ENCODE results near the gene TTC7B.

TTC7B gene

DNA sequence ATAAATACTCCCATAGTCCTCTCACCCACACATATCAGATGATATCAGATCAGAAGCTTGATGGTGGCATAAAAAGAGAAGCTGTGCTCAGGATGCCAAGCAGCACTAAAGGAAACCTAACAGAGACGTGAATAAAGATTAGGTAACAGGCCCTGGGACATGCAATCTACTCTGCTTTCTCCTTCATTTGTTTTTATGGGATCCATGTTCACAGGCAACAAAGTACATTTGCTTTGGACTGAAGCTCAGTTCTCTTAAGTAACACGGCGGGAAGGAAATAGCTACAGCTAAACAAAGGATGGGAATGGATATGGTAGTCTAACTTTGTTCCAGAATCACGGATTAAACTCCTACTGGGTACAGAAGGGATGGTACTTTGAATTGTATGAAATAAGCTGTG, 119.5 kb downstream of the TTC7B start:
- Histone ChIP-seq H2AFZ (ENCODE audit: insufficient read depth, low read length, poor library complexity) (no peak overlapping the region), H3K27me3 (ENCODE audit: insufficient read depth, low read length) (no peaks in the 10 kb centered on the region), H3K4ac (ENCODE audit: low read depth, low read length) (no peak overlapping the region), H4K91ac (ENCODE audit: low read depth, low read length) (no peak overlapping the region), H3K23ac (ENCODE audit: low read length) (no peak overlapping the region), H3K4me2 (ENCODE audit: low read length) (no peak overlapping the region), H3K18ac (ENCODE audit: low read length) (no peak overlapping the region), H3K4me1 (ENCODE audit: control insufficient read depth in 1 of 2, insufficient read depth in 2 of 2, low read length in 2 of 2) (peaks cover 8 to 14% of the 10 kb centered on the region in 2 experiments), H3K79me2 (ENCODE audit: control insufficient read depth, insufficient read depth, low read length, poor library complexity) (no peaks in the 10 kb centered on the region), H2AK5ac (ENCODE audit: low read length) (no peak overlapping the region), H3K14ac (ENCODE audit: low read length) (no peak overlapping the region), H2BK5ac (ENCODE audit: low read depth, low read length, poor library complexity) (no peak overlapping the region), H3K36me3 (ENCODE audit: control insufficient read depth in 1 of 2, insufficient read depth in 2 of 2, low read length in 2 of 2) (peaks cover 0 to 2% of the 10 kb centered on the region in 2 experiments), H4K8ac (ENCODE audit: low read depth, low read length) (no peak overlapping the region), H3K79me1 (ENCODE audit: low read length) (peaks cover 3% of the 10 kb centered on the region), H3K4me3 (ENCODE audit: low read depth, low read length) (no peak overlapping the region), H2BK12ac (ENCODE audit: low read length) (no peak overlapping the region), H4K12ac (ENCODE audit: low read depth, low read length) (no peak overlapping the region), H3K9me3 (ENCODE audit: insufficient read depth, low read depth, low read length) (no peaks in the 10 kb centered on the region), H3K9ac (ENCODE audit: low read length) (no peak overlapping the region), H2BK120ac (ENCODE audit: insufficient read depth, low read length, poor library complexity) (no peak overlapping the region), H3K27ac (ENCODE audit: low read depth, low read length) (no peak overlapping the region)
- no peak for DNase-seq
- no CpG with 5 or more reads among the region's 4 CpGs for WGBS (ENCODE audit: extremely low coverage, insufficient coverage, insufficient read length)

- no peak overlapping the region for H2AK5ac ChIP-seq (ENCODE audit: low read length)
- H4K12ac ChIP-seq (ENCODE audit: low read depth, low read length) = no peak overlapping the region
- H2BK12ac ChIP-seq (ENCODE audit: low read length) = no peak overlapping the region
- H3K36me3 ChIP-seq (ENCODE audit: control insufficient read depth in 1 of 2, insufficient read depth in 2 of 2, low read length in 2 of 2) = peaks cover 0 to 2% of the 10 kb centered on the region in 2 experiments
- no peak overlapping the region for H3K4me2 ChIP-seq (ENCODE audit: low read length)
- DNase-seq = no peak
- H3K27me3 ChIP-seq (ENCODE audit: insufficient read depth, low read length) = no peaks in the 10 kb centered on the region
- no peaks in the 10 kb centered on the region for H3K79me2 ChIP-seq (ENCODE audit: control insufficient read depth, insufficient read depth, low read length, poor library complexity)
- peaks cover 7 to 10% of the 10 kb centered on the region in 2 experiments for H3K4me1 ChIP-seq (ENCODE audit: control insufficient read depth in 1 of 2, insufficient read depth in 2 of 2, low read length in 2 of 2)
- H4K8ac ChIP-seq (ENCODE audit: low read depth, low read length) = no peak overlapping the region
- no peak overlapping the region for H2BK5ac ChIP-seq (ENCODE audit: low read depth, low read length, poor library complexity)
- no peak overlapping the region for H2AFZ ChIP-seq (ENCODE audit: insufficient read depth, low read length, poor library complexity)
- peaks cover 3% of the 10 kb centered on the region for H3K79me1 ChIP-seq (ENCODE audit: low read length)
- no peak overlapping the region for H3K4me3 ChIP-seq (ENCODE audit: low read depth, low read length)
- H3K4ac ChIP-seq (ENCODE audit: low read depth, low read length) = no peak overlapping the region
- H3K18ac ChIP-seq (ENCODE audit: low read length) = peak overlapping the region; percentile 51
- no peak overlapping the region for H3K27ac ChIP-seq (ENCODE audit: low read depth, low read length)
- no peak overlapping the region for H3K23ac ChIP-seq (ENCODE audit: low read length)
- no peak overlapping the region for H4K91ac ChIP-seq (ENCODE audit: low read depth, low read length)
- H3K9ac ChIP-seq (ENCODE audit: low read length) = no peak overlapping the region
- no peak overlapping the region for H2BK120ac ChIP-seq (ENCODE audit: insufficient read depth, low read length, poor library complexity)
- no peak overlapping the region for H3K14ac ChIP-seq (ENCODE audit: low read length)
- no peaks in the 10 kb centered on the region for H3K9me3 ChIP-seq (ENCODE audit: insufficient read depth, low read depth, low read length)
- WGBS (ENCODE audit: extremely low coverage, insufficient coverage, insufficient read length) = no CpG with 5 or more reads among the region's 12 CpGs
Observed at GRCh38 chr14:90695997-90696660, 120.1 kb downstream of the TTC7B start.

GRCh38 chr14:90693413-90693812, 122.8 kb downstream of the TTC7B start:
- no peaks in the 10 kb centered on the region for H3K79me2 ChIP-seq (ENCODE audit: control insufficient read depth, insufficient read depth, low read length, poor library complexity)

GRCh38 chr14:90692826-90693225, 123.4 kb downstream of the TTC7B start:
- Histone ChIP-seq H3K27ac (ENCODE audit: low read depth, low read length) (no peak overlapping the region), H3K4me2 (ENCODE audit: low read length) (no peak overlapping the region), H3K23ac (ENCODE audit: low read length) (no peak overlapping the region), H2BK12ac (ENCODE audit: low read length) (no peak overlapping the region), H3K14ac (ENCODE audit: low read length) (no peak overlapping the region), H4K8ac (ENCODE audit: low read depth, low read length) (no peak overlapping the region), H3K9me3 (ENCODE audit: insufficient read depth, low read depth, low read length) (no peaks in the 10 kb centered on the region), H3K36me3 (ENCODE audit: control insufficient read depth in 1 of 2, insufficient read depth in 2 of 2, low read length in 2 of 2) (no peaks in the 10 kb centered on the region), H3K4me3 (ENCODE audit: low read depth, low read length) (no peak overlapping the region), H3K79me1 (ENCODE audit: low read length) (no peaks in the 10 kb centered on the region), H3K4ac (ENCODE audit: low read depth, low read length) (no peak overlapping the region), H2AK5ac (ENCODE audit: low read length) (no peak overlapping the region), H3K18ac (ENCODE audit: low read length) (no peak overlapping the region), H3K9ac (ENCODE audit: low read length) (no peak overlapping the region), H4K91ac (ENCODE audit: low read depth, low read length) (no peak overlapping the region), H2AFZ (ENCODE audit: insufficient read depth, low read length, poor library complexity) (no peak overlapping the region), H3K27me3 (ENCODE audit: insufficient read depth, low read length) (no peaks in the 10 kb centered on the region), H2BK120ac (ENCODE audit: insufficient read depth, low read length, poor library complexity) (no peak overlapping the region), H3K4me1 (ENCODE audit: control insufficient read depth in 1 of 2, insufficient read depth in 2 of 2, low read length in 2 of 2) (no peaks in the 10 kb centered on the region), H3K79me2 (ENCODE audit: control insufficient read depth, insufficient read depth, low read length, poor library complexity) (no peaks in the 10 kb centered on the region), H2BK5ac (ENCODE audit: low read depth, low read length, poor library complexity) (no peak overlapping the region), H4K12ac (ENCODE audit: low read depth, low read length) (no peak overlapping the region)
- no peak for DNase-seq
- no CpG with 5 or more reads among the region's 1 CpG for WGBS (ENCODE audit: extremely low coverage, insufficient coverage, insufficient read length)

More at GRCh38 chr14:90693413-90693812, 122.8 kb downstream of the TTC7B start:
- Histone ChIP-seq H4K12ac (ENCODE audit: low read depth, low read length) (no peak overlapping the region), H3K36me3 (ENCODE audit: control insufficient read depth in 1 of 2, insufficient read depth in 2 of 2, low read length in 2 of 2) (peaks cover 0 to under 1% of the 10 kb centered on the region in 2 experiments), H3K9ac (ENCODE audit: low read length) (no peak overlapping the region), H2AK5ac (ENCODE audit: low read length) (no peak overlapping the region), H3K4me1 (ENCODE audit: control insufficient read depth in 1 of 2, insufficient read depth in 2 of 2, low read length in 2 of 2) (no peaks in the 10 kb centered on the region), H3K23ac (ENCODE audit: low read length) (no peak overlapping the region), H3K4me2 (ENCODE audit: low read length) (no peak overlapping the region), H2BK12ac (ENCODE audit: low read length) (no peak overlapping the region), H4K8ac (ENCODE audit: low read depth, low read length) (no peak overlapping the region), H4K91ac (ENCODE audit: low read depth, low read length) (no peak overlapping the region), H3K18ac (ENCODE audit: low read length) (no peak overlapping the region), H3K4ac (ENCODE audit: low read depth, low read length) (no peak overlapping the region), H3K4me3 (ENCODE audit: low read depth, low read length) (no peak overlapping the region), H3K27me3 (ENCODE audit: insufficient read depth, low read length) (no peaks in the 10 kb centered on the region), H3K27ac (ENCODE audit: low read depth, low read length) (no peak overlapping the region), H3K9me3 (ENCODE audit: insufficient read depth, low read depth, low read length) (no peaks in the 10 kb centered on the region), H2BK120ac (ENCODE audit: insufficient read depth, low read length, poor library complexity) (no peak overlapping the region), H3K79me1 (ENCODE audit: low read length) (no peaks in the 10 kb centered on the region), H3K14ac (ENCODE audit: low read length) (no peak overlapping the region), H2AFZ (ENCODE audit: insufficient read depth, low read length, poor library complexity) (no peak overlapping the region), H2BK5ac (ENCODE audit: low read depth, low read length, poor library complexity) (no peak overlapping the region)
- DNase-seq = no peak
- no CpG with 5 or more reads among the region's 3 CpGs for WGBS (ENCODE audit: extremely low coverage, insufficient coverage, insufficient read length)

All from trophoblast cell (in vitro differentiated cells and primary cell).